GM19438 (cell line): ENCODE data around the gene APOL2.
"Not testable (repeated sequence)": the region's sequence is repeated elsewhere in the genome, so short reads cannot be mapped to it uniquely, and the experiment has no call there.

Source experiments
- ATAC-seq: cut with Tn5 transposase; IDR thresholded peaks from one replicate; pipeline ENCODE4 v1.9.1; 2021; ENCODE audit warnings: low read depth; ENCODE audit not compliant: unreplicated experiment

Gene APOL2

DNA sequence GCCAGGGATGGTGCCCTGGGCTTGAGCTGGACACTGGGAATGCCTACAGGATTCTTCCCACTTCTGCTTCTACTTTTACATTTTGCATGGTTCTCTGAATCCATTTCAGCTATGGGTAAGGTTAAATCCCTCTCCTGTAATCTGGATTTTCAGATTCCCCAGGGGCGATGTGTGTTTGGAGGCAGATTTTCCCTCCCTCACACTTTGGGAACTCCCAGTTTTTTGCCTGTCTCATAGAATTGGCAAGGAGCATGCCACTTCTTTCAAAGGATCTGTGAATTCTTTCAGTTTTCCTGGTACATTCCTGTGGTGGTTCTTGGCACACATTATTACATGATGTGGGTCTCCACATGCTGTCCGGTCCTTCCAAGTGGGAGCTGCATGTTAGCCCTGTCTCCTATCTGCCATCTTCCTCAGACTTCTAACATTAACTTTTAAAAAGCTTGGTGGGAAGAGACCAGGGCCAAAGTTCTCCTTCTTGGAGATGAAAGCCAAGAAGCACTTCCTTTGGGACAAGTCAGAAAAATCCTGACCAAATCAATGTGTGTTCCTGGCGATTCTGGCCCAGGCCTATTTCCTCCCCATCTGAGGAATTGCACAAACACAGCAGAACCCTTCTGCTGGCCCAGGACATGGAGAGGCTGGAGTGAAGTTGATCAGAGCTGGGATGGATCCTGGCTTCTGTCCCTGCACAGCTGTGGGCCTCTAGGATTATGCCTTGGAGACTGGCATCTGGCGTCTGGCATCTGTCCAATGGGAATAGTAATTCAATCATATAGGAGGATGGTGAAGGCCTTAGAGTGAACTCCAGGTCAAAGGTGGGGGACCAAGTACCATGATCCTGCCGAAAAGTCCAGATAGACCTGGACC, 5.4 kb upstream of the APOL2 start:
- ATAC-seq: no peak

DNA sequence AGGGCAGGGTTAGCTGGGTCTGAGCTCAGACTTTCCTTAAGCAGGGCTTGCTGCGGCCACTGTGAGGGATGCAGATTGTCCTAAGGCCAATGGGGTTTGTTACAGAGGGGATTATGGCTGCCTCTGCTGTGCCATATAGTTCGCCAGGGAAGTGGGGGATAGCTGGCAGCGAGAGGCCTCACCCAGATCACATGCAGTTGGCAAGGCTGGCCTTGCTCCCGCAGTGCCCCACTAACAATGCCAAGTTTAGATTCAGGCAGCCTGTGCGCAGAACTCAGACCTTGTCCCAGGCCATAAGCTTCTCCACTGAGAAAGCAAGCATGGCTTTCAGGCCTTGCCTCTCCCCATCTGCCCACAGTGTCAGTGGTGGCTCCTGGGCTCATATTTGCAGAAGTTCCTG, 4.7 kb upstream of the APOL2 start:
- no peak for ATAC-seq

DNA sequence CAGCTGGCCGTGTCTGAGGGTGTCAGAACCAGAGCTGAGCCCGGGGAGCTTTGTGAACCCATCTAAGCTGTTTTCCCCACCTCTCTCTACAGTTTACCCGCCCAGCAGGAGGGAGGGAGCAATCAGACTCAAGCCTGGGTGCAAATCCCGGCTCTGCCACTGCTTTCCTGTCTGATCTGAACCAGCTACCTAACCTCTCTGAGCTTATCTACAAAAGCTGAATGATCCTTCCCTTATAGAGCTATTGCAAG, 252 bp downstream of the APOL2 start:
- ATAC-seq: peak; percentile 27

DNA sequence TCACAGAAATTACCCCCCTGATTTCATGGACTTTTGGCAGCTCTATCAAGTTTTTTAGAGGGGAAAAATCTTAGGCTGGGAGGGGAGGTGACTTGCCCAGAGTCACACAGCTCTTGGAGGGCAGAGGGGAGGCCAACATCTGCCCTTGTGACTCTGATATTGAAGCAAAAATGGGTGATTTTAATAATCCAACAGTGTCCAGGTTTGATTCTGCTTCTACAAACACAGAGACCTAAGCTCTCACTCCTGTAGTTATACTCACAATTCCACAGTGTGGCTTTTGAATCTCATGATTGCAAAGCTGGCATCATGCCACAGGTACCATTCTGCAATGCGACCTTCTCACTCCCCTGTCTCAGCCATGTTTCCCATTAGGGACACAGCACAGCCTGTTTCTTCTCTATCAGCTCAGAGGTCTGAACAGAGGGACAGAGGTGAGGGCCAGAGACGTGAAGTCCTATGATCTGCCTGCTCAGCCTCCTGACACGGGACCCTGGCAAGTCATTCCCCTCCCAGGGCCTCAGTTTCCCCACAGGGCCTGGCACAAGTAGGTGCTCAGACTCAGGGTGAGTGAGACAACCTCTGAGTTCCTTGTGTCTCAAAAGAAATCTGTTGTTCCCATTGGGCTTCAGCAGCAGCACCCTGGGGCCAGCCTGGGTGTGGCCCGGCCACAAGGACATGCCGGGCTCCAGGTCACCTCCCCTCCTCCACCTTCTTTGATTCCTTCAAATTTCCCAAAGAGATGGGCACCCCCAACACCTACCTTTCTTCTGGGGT, 766 bp downstream of the APOL2 start:
- peak; percentile 16 for ATAC-seq

DNA sequence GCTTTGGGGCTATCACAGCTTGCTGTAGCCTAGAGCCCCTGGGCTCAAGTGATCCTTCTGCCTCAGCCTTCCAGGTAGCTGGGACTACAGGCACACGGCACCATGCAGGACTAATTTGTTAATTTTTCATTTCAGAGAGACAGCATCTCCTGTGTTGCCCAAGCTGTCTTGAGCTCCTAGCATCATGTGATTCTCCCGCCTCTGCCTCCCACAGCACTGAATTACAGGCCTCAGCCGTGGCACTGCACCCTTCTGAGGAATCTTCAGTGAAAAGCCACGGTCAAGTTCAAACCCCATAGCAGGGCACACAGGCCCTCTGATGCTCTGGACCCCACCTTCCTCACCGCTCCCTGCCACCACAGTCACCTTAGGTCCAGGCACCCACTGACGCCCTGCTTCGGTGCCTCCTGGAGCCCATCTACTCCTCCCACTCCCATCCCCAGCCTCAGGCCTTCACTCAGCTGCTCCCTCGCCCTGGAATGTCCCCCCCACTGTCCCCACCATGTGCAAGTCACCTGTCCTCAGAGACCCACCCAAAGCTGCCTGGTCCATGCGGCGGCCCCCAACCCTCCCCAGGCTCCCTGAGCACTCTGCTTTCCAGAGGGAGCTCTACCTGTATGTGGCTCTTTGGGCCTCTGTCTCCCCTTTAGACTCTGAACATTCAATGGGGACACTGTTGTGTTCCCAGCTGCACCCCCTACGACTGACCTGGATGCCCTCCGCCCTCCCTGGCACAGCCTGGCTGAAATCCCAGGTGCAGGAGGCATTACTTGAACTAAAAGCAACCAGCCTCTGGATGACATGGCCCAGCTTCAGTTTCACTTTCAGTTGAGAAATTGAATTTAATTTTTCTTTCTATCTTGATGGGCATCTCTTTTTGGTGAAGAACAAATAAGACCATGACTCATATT, 1.6 kb downstream of the APOL2 start:
- ATAC-seq: no peak

DNA sequence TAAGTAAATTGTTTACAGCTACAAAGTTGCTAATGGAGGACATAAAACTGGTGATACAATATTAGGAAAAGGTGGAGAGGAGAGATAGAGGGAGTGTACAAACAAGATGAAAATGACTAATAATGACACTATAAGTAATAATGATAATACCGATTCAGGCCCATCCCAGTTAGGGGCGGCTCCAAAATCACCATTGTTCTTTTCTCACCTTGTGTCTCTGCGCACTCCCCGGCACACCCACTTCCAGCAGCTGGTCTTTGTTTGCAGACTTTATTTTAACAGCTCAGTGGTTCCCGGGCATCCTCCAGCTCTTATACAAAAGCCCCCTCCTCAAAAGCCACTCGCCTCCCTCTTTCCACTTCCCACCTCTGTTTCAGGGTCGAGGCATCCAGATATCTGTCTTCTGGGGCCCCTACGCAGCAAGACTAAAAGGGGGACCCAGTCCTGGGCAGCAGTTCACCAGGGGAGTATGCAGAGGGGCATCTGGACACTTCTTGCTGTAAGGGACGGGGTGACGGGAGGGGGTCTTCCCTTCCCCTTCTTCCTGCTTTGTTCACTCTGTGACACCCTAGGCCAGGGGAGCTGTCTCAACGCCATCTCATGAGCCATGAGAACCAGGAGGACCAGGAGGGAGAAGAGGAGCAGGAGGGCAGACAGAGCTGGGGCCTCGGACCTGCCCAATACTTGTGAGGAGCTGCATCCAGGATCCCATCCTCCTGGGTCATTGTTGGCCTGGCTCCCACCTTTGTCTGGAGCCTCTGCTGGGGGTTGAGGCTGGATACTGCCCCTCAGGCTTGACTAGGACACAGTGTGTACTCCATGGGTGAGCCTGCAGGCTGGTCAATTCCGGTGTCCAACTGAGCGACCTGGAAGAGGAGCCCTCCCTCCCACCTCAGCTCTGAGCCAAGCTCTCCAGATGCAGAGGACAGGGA, 2.7 kb downstream of the APOL2 start:
- no peak for ATAC-seq

DNA sequence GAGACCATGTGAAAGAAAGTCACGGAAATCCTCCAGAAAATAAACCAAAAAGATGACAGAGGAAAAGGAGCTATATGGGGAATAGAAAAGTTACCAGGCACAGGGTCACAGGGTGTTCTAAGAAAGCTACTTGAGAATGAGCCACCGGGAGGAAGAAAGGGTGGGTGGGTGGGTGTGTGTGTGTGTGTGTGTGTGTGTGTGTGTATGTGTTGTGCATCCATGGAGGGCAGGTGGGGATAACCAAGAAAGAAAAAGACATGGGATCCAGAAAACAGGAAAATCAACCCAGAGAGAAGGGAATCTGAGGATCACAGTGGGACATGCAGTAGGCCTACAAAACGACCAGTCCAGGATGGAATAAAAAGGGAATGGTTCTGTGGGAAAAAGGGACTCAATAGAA, 3.7 kb downstream of the APOL2 start:
- ATAC-seq: no peak

DNA sequence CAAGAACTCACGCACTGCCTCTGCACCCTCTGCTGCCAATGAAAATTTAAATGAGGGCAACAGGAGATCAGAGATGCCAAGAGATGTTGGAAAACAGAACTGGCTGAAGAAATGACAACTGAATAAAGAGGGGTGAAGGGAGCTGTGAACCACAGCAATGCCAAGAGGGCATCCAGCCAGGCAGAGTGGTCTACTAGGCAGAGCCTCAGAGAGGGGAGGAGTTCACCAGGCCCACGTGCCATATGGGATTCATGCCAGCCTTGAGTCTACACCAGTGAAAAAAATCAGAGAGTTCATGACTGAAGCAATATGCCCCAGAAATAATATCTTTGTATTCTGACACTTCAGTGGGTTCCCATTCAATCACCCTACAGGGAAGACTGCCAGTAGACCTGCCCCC, 4.4 kb downstream of the APOL2 start:
- ATAC-seq: no peak

DNA sequence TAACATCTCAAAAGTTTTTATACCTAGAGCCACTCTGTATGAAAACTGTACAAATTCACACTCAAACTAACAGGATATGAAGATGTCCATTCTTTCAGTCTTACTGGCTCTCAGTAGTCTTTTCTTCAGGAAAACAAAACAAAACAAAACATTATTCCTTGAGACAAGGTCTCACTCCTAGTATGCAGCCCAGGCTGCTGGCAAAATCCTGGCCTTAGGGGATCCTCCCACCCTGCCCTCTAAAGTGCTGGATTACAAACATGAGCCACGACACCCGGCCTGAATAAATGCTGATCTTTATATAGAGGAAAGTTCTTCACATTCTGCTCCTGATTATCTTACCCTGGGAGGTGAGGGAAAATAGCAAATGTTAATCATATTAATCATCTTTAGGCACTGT, 5.1 kb downstream of the APOL2 start:
- ATAC-seq: no peak

DNA sequence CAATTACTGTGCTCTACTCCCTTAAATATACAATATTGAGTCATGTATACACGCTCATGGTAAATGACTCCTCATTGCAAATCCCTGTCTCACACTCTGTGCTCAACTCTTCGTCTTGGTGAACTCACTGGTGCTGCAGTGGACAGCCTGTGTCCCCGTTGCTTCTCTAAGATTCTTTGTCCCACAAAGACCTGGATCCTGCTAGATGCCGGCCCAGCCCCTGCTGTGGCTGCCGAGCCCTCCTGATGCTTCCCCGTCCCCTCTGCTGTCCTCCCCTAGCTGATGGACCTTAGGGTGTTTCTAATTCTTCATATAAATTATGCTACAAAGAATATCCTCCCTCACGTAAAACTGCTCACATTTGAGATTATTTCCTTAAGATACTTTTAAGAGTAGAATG, 5.5 kb downstream of the APOL2 start:
- ATAC-seq: no peak

DNA sequence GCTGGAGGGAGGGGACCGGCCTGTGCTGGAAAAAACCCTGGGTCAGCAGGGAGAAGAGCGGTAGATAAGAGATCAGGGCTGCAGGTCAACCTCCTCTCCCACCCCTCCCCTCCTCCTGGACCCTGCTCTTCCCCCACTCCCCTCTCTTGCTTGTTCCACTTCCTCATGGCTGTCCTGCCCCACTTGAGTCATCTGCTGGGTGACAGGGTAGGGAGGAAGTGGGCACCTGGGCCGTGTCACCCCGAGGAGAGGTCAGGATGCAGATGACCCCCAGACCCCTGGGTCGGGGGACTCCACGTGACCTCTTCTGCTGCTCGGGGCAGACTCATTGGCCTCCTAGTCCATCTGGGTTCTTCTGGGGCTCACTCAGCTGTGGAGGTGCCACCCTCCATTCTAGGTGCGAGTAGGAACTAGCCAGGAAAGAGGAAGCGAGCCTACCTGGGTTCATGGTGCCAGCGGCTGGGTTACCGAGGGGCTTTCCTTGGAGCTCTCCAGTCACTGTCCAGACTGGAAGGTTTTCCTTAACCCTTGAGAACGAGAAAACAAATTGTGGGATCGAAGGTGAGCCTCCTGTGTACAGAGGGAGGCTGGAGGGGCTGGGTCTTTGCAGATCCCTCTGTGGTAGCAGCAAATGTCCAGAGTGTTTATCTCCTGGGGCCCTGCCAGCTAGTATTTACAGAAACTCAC, 6.5 kb downstream of the APOL2 start:
- no peak for ATAC-seq

DNA sequence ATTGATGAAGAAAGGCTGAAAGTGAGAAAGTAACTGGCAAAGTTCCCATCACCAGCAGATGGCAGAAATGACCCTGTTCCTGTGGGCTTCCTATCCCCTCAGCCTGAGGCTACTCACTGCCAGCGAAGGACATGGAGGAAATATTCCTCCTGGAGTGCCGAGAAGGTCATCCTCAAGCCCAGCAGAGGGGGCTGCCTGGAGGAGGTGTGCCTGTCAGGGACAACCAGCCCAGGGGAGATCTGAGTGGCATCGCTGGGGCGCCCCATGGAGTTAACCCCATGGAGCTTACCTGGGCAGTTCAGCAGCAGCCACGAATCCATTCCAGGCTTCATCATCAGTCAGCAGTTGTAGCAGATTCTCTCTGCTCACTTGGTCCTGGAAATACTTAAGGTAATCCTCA, 8.3 kb downstream of the APOL2 start:
- not testable (repeated sequence) for ATAC-seq

DNA sequence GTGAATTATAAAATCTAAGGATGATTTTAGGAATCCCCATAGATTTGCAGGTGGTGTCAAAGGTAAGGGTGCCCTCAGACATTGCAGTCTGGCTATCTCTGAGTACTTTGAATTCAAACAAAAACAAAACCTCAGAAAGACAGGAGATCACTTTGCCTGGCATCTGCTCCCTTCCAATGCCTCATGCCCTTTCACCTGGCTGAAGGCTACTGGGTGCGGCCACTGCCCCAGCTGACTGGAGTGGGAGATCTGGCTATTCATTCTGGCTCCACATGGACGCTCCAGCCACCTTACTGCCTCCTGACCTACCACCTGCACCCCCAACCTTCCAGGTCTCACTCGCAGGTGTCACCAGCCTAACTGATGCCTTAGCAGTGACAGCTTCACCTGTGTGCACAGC, 9.7 kb downstream of the APOL2 start:
- not testable (repeated sequence) for ATAC-seq

DNA sequence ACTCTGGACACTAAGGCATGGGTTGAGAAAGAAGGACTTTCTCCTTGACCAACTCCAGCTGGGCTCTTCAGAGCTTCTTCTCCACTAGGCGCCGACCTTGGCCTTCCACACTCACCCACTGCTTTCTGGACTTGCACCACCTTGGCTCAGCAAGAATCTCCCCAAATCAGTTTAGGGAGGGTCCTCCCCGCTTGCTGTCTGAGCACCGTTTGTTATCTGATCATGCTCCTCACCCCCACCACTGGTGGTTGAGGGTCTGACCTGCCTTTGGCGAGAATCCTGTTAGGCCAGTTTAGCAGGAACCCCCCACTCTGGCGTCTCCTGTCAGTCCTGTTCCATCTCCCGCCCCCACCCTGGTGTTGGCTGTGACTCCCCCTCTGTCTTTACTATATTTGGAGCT, 10.4 kb downstream of the APOL2 start:
- ATAC-seq: no peak

DNA sequence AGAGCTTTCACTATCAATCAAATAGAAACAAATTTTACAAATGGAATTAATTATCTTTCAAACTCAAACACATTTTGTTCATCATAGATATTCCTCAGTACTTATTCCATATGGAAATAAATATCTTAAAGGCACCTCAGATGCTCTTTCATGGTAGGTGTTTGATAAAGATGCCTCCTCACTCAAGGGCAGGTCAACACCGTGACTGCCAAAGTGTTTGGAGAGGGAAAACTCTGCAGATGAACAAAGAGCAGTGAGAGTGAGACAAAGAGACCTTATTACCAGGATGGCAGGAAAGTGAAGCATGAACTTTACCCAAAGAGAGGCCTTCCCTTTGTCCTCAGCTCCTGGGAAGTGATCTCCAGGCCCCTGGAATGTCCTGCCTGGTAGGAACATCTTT, 11.0 kb downstream of the APOL2 start:
- not testable (repeated sequence) for ATAC-seq

DNA sequence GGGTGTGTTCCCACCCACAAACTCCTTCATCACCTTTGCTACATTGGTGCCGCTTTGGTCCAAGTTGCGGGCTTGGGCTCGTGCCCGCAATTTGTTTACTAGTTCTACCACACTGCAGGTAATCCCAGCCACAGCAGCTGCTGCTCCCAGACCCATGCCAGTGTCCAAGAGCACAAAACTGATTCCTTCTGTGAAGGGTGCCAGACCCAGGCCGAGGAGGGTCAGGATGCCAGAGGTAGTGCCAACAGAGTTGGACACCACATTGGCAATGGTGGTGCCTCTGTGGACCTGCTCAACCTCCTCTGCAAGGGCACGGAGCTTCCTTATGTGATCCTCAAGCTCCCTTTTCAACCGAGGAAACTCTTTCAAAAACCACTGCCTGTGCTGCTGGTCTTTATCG, 11.5 kb downstream of the APOL2 start:
- ATAC-seq: no peak

DNA sequence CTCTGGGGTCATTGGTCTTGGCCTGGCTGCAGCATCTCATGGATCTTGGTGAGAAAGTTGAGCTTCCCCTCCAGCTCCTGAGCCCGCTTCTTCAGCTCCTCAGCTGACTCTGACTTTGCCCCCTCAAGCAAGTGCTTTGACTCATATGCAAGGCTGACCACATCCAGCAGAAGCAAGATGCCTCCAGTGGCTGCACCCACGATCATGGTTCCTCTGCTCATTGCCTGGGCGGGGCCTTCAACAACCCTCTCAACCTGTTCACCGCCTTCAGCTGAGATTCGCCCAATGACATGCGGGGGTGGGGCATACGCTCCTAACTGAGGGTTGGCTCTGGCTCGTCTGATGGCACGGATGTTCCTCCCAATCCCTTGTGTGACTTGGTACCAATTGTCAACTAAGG, 11.9 kb downstream of the APOL2 start:
- ATAC-seq: no peak

DNA sequence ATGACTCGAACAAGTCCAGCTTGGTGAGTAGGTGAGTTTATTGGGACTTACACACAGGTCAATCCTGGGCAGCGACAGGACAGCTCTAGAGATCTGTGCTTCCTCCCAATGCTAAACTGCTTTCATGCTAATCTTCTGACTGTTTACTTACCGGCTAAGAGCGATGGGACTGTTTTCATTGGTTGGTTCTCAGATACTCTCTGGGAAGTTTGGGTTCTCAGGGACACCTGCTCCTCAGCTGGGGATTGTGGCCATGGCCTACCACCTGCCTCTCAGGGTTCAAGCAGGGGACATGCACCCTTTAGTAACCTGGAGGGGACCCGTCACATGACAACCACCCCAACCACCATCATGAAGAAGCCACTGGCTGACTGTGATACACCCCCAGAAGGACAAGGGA, 13.1 kb downstream of the APOL2 start:
- ATAC-seq: no peak

DNA sequence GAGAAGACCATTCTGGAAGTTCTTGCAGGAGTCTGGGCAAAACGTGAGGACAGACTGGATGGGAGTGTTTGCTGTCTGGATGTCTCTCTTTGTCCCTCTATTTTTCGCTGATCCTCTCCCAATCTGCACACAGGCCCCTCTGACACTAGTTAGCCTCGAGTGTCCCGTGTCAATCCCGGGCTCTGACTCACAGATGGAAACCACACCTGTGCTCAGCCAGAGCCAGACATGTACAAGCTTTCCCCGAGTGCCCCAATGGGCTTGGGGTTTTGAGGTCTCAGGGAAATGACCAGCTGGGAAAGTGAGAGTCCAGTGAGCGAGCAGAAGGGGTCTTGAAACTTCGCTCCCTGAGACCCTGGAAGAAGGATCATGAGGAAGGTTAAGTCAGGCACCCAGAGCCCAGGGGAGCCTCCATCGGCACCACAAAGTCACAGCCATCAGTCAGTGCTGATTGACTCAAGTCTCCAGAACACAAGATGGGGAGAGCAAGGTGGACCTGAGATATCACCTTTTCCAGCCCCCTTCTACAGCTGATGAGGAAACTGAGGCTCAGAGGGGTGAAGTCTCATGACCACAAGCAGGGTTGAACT, 13.9 kb downstream of the APOL2 start:
- no peak for ATAC-seq
